ENCODE results near the gene PPP5C. TPM values are rescaled to one million over a fixed set of nuclear protein-coding genes. Genes with fewer than 3 reads are reported as not detected.
A peak's percentile ranks its signal among the peaks of the same experiment; 100 is the strongest.

Gene PPP5C
- polyA plus RNA-seq, 1 experiment, result 123 TPM

DNA sequence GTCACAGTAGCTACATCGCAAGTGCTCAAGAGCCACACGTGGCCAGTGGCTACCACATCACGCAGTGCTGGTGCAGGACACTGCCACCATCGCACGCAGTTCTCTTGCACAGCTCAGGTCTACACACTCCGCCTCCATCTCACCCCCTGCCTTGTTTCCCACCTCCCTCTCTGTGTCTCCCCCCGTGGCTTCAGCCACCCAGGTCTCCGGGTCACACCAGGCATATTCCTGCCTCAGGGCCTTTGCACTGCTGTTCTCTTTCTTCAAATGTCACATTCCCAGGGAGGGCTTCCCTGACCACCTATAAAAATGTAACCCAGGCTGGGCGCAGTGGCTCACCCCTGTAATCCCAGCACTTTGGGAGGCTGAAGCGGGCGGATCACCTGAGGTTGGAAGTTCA, 55.8 kb downstream of the PPP5C start:
- no peak for DNase-seq (ENCODE audit: low read depth)
- CTCF ChIA-PET, result interaction anchor here (0.6 to 8.7 kb wide), 21 partner anchors 9 to 259 kb away, joined by 3 to 86 read pairs (median 5); partner anchors contain the start of gene CCDC8
- Histone ChIP-seq H3K36me3 (ENCODE audit: control insufficient read depth, insufficient read depth, low read length) (no peaks in the 10 kb centered on the region), H3K4me3 (ENCODE audit: low read depth, low read length) (no peak overlapping the region), H3K27me3 (ENCODE audit: control insufficient read depth, insufficient read depth, low read length) (no peaks in the 10 kb centered on the region)
- POLR2A ChIA-PET, result no interaction called here
- TF ChIP-seq, protein P1, sequence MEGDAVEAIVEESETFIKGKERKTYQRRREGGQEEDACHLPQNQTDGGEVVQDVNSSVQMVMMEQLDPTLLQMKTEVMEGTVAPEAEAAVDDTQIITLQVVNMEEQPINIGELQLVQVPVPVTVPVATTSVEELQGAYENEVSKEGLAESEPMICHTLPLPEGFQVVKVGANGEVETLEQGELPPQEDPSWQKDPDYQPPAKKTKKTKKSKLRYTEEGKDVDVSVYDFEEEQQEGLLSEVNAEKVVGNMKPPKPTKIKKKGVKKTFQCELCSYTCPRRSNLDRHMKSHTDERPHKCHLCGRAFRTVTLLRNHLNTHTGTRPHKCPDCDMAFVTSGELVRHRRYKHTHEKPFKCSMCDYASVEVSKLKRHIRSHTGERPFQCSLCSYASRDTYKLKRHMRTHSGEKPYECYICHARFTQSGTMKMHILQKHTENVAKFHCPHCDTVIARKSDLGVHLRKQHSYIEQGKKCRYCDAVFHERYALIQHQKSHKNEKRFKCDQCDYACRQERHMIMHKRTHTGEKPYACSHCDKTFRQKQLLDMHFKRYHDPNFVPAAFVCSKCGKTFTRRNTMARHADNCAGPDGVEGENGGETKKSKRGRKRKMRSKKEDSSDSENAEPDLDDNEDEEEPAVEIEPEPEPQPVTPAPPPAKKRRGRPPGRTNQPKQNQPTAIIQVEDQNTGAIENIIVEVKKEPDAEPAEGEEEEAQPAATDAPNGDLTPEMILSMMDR (IDR thresholded peaks at IDR 0.05; ENCODE audit: insufficient read depth, low read depth, low read length), result no peak

DNA sequence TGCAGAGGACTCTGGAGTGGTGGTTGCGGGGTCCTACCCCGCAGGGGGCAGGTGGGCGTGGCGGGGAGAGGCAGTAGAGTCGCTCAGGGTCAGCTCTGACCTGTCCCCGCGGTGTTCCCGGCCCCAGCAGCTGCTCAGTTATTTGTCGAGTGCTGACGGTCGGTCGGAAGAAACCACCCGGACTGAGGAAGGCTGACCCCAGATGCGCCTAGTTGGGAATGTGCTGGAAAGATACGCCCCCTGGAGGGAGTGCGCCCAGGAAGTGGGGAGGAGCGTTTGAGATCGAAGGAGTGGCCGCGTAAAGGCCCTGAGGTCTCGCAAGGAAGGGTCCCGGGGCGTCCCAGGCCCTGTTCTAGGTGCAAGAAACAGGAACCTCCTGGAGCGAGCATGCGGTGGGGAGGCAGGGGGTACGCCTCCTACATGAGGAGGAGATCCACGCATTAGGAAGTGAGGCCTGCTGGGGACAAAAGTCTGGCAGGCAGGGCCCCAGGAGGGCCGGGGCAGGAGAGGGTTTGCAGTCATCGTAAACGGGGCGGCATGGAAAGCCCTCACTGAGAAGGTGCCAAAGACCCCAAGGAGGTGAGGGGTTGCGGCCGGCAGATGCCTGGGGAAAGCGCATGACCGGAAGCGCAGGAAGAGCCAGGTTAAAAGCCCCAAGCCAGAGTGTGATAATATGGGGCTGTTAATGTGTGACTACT, 57.3 kb downstream of the PPP5C start:
- TF ChIP-seq, protein P1 (IDR thresholded peaks at IDR 0.05; ENCODE audit: insufficient read depth, low read depth, low read length), result peak; percentile 51; the same call in 1 of the 2 replicates
- ChIA-PET POLR2A (no interaction called here), CTCF (interaction anchor here (0.7 to 8.7 kb wide), 12 partner anchors 9 to 139 kb away, joined by 3 to 86 read pairs (median 16); partner anchors contain the start of gene CCDC8)
- DNase-seq (ENCODE audit: low read depth), result no peak
- H3K36me3 ChIP-seq (ENCODE audit: control insufficient read depth, insufficient read depth, low read length), result no peaks in the 10 kb centered on the region
- no peaks in the 10 kb centered on the region; the same call in 1 of the 2 replicates for H3K27me3 ChIP-seq (ENCODE audit: control insufficient read depth, insufficient read depth, low read length)
- peak overlapping the region; percentile 28 for H3K4me3 ChIP-seq (ENCODE audit: low read depth, low read length)

DNA sequence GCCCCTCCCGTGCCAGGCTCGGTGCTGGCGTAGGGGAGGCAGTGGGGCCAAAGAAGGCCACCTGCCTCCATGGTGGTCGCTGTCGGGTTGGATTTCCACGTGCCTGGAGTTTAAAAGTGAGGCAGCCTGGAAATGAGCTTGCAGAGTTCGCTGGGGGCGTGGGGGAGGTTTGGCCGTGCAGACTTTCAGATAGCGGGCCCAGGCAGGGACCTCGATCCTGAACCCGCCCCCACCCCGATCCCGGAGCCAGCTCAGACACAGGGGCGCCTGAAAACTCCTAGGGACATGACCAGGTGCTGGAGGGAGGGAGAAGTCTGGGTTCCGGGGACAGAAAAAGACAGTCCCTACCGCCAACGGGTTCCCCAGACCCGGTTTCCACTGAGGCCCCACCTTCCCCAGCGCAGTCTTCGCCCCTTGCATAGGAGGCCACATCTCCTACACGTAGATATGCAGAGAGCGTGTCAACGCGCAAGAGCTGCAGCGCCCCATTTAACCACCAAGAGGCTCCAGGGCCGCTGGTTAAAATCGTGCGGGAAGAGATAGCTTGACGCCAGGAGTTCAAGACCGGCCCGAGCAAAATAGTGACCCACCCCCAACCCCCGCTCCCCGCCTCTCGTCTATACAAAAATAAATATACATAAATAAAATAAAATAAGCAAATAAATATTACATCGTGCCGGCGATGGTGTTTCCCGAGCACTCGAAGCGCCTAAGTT, 58.0 kb downstream of the PPP5C start:
- no peaks in the 10 kb centered on the region for H3K36me3 ChIP-seq (ENCODE audit: control insufficient read depth, insufficient read depth, low read length)
- DNase-seq (ENCODE audit: low read depth), result no peak
- no peak overlapping the region; the same call in none of the 2 replicates for H3K4me3 ChIP-seq (ENCODE audit: low read depth, low read length)
- POLR2A ChIA-PET, result no interaction called here
- TF ChIP-seq, protein P1 (IDR thresholded peaks at IDR 0.05; ENCODE audit: insufficient read depth, low read depth, low read length), result peak; percentile 28; the same call in 1 of the 2 replicates
- CTCF ChIA-PET, result interaction anchor here (1.6 to 8.7 kb wide), 6 partner anchors 10 to 140 kb away, joined by 5 to 82 read pairs (median 16); no protein-coding TSS in a partner anchor
- no peaks in the 10 kb centered on the region; the same call in 1 of the 2 replicates for H3K27me3 ChIP-seq (ENCODE audit: control insufficient read depth, insufficient read depth, low read length)

DNA sequence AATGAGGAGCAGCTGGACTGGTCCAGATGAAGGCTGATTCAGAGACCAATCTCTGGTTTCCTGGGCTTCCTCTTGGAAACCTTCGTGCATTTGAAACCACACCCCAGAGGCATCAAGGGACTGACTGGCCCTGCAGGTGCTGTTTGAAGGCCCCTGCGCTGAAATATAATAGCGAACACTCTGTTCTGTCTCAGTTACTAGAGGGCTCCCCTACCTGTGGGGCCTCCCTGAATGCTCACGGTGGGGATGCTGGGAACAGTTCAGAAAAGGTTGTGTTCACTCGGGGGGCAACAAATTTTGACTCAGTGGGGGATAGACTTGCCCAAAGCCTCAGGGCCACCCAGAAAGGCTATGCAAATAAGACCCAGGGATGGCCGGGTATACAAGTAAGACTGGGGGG, 60.1 kb downstream of the PPP5C start:
- Histone ChIP-seq H3K27me3 (ENCODE audit: control insufficient read depth, insufficient read depth, low read length) (no peaks in the 10 kb centered on the region; the same call in 1 of the 2 replicates), H3K4me3 (ENCODE audit: low read depth, low read length) (no peak overlapping the region), H3K36me3 (ENCODE audit: control insufficient read depth, insufficient read depth, low read length) (peaks cover 3% of the 10 kb centered on the region)
- TF ChIP-seq, protein P1 (IDR thresholded peaks at IDR 0.05; ENCODE audit: insufficient read depth, low read depth, low read length), result no peak
- no peak for DNase-seq (ENCODE audit: low read depth)
- ChIA-PET CTCF (interaction anchor here (1.0 to 8.7 kb wide), 7 partner anchors 12 to 107 kb away, joined by 3 to 82 read pairs (median 7); no protein-coding TSS in a partner anchor), POLR2A (no interaction called here)

Measured in BJ (cell line).